Muscle layer of duodenum (tissue), 2 donors: ENCODE results near the gene KRTAP5-2.

Source experiments
- H3K27ac ChIP-seq: one replicate; pipeline ENCODE4 v1.7.0; 2013; ENCODE audit warnings: mild to moderate bottlenecking, low read length
- H3K27me3 ChIP-seq: one replicate; pipeline ENCODE4 v1.7.0; 2013; ENCODE audit warnings: low read depth, mild to moderate bottlenecking, control low read depth, low read length
- H3K36me3 ChIP-seq, 2 donors: one replicate each; pipeline ENCODE4 v1.7.0; 2013; ENCODE audit warnings: low read length in 2 of 2, control low read depth in 1 of 2, mild to moderate bottlenecking in 1 of 2; ENCODE audit not compliant: insufficient read depth in 2 of 2, control insufficient read depth in 1 of 2
- H3K4me1 ChIP-seq, 2 donors: one replicate each; pipeline ENCODE4 v1.7.0; 2013; ENCODE audit warnings: low read length in 2 of 2, mild to moderate bottlenecking in 2 of 2, control low read depth in 1 of 2, moderate library complexity in 1 of 2; ENCODE audit not compliant: insufficient read depth in 2 of 2, control insufficient read depth in 1 of 2
- H3K4me3 ChIP-seq, 2 donors: one replicate each; pipeline ENCODE4 v1.7.0; 2013; ENCODE audit warnings: low read length in 2 of 2, low read depth in 1 of 2, mild to moderate bottlenecking in 1 of 2
- H3K9me3 ChIP-seq, 2 donors: one replicate each; pipeline ENCODE4 v1.7.0; 2013; ENCODE audit warnings: low read length in 2 of 2, control low read depth in 1 of 2, mild to moderate bottlenecking in 1 of 2; ENCODE audit not compliant: control insufficient read depth in 1 of 2
- donor health status: healthy.

Gene KRTAP5-2

DNA sequence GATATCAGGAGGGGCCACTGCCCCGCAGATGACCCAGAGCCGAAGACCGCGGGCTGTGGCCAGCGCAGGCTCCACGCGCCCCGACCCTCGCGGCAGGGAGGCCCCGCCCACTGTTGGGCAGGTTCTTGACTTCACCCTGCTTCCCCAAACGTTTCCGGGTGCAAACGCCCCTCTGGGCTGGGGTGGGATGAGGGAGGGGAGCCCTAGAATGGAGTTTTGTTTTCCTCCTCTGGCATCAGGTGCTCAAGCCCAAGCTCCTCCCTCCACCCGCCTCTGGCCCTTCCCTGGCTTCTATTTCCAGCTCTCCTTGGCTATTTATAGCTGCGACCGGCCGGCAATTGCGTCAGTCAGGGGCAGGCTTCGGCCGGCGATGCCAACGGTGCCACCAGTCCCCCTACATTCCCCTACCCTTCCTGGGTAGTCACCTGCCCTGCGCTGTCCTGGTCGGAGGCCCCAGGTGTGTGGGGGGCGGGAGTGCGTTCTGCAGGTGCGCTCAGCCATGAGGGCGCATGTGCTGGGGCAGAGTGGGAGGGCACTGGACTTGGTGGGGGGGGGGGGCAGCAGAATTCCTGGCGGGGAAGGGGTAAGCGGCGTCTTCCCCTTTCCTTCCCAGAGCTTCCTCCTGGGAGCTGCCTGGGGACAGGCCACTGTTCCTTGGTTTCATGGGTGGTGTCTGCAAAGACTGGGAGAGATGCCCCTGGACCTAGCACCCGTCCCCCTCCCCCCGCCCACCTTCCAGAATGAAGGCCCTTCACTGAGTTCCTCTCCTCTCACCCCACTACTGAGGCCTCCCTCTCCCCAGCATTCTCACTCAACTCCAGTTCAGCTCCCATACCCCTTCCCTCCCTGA is 49.6 kb downstream of the KRTAP5-2 start:
- peak overlapping the region; percentile 26 to 37 for H3K4me3 ChIP-seq
- no peaks in the 10 kb centered on the region for H3K36me3 ChIP-seq
- peaks cover 0 to 31% of the 10 kb centered on the region in 2 donors for H3K4me1 ChIP-seq
- no peaks in the 10 kb centered on the region for H3K9me3 ChIP-seq
- H3K27ac ChIP-seq: no peak overlapping the region
- peaks cover 5% of the 10 kb centered on the region for H3K27me3 ChIP-seq

DNA sequence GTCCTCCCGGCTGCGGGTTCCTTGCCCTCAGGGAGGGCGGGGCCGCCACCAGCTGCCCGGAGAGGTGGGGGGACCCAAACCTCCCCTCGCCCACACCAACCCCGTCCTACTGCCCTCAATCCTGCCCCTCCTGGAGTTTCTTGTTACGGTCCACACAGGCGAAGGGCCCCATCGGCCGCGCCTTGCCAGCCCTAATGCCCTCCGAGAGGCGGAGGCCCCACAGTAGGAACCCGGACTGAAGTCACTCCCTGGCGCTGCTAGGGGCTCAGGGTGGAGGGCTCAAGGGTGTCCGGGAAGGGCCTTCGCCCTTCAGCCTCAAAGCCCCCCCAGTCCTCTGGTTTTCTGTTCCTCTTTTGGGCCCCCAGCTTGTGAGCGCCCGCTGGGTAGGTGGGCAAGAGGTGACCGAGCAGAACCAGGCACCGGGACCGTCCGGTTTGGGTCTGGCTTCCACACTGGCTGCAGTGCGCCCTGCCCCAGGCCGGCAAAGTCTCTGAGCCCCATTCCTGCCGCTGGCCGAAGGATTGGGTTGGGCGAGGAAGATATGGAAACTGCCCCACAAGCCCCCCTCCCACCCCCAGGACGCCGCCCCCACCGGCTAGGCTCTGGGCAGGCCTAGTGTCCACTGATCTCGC is 50.5 kb downstream of the KRTAP5-2 start:
- Histone ChIP-seq H3K27me3 (peaks cover 5% of the 10 kb centered on the region), H3K27ac (no peak overlapping the region), H3K36me3 (no peaks in the 10 kb centered on the region), H3K9me3 (no peaks in the 10 kb centered on the region), H3K4me1 (peaks cover 0 to 28% of the 10 kb centered on the region in 2 donors), H3K4me3 (peak overlapping the region in 1 of 2 donors; percentile 58)
